ENCODE data around the gene NXPH3.

- TF ChIP-seq POLR2A (IDR thresholded peaks at IDR 0.05; ENCODE audit: low read depth, low read length) (no peak), SPI1 (IDR thresholded peaks at IDR 0.05; ENCODE audit: low read depth, low read length) (no peak)
Observed at GRCh38 chr17:49597436-49597835, 21.8 kb downstream of the NXPH3 start.

Measured in GM12891 (cell line).